HG02759 (cell line): Measurements from ENCODE around the gene MMP13.
"Not testable (repeated sequence)": the region's sequence is repeated elsewhere in the genome, so short reads cannot be mapped to it uniquely, and the experiment has no call there.

Source experiments
- ATAC-seq: cut with Tn5 transposase; IDR thresholded peaks from one replicate; pipeline ENCODE4 v1.9.1; 2021; ENCODE audit warnings: mild to moderate bottlenecking, moderate library complexity; ENCODE audit not compliant: unreplicated experiment

Gene MMP13

DNA sequence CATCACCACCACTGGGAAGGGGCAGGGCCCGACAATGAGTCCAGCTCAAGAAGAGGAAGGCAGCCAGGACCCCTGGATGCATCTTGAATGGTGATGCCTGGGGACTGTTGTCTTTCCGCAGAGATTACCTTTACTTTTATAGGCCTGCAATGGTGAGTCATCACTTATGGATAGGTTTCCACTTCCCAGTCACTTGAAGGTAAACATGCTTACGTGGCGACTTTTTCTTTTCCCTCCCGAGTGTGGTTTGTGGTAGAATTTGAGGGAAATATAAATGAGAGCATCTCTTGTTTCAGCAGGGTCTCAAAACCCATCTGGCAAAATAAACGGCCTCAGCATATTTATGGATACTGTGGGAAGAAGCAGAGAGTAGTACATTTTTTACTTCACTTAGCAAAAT lies at the start of gene MMP13:
TSS of gene MMP13 (minus strand) at position 109 of the 400 bp plus-strand sequence. CDS start at position 82, 27 bp downstream.
- no peak for ATAC-seq

DNA sequence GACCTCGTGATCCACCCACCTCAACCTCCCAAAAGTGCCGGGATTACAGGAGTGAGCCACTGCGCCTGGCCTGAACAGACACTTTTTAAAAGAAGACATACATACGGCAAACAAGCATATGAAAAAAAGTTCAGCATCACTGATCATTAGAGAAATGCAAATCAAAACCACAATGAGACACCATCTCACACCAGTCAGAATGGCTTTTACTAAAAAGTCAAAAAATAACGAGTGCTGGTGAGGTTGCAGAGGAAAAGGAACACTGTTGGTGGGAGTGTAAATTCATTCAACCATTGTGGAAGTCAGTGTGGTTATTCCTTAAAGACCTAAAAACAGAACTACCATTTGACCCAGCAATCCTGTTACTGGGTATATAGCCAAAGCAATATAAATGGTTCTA lies 48.7 kb upstream of the MMP13 start:
- not testable (repeated sequence) for ATAC-seq

DNA sequence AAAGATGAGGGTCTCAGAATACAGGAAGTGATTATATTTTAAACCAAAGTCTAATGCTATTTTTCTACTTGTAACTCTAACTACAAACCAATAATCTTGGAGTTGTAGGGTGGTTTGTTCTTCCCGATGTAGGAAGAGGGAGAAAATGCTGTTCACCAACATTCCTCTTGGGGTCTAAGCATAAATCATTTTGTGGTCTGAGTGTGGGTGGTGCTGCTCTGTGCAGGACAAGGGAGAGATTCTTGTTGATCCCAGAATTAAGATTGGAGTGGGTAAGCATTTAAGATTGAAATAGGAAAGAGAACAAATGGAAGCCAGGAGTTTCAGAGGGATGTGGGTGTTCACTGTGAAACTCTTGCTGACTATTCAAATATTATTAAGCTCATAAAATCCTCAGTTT lies 38.6 kb upstream of the MMP13 start:
- no peak for ATAC-seq

DNA sequence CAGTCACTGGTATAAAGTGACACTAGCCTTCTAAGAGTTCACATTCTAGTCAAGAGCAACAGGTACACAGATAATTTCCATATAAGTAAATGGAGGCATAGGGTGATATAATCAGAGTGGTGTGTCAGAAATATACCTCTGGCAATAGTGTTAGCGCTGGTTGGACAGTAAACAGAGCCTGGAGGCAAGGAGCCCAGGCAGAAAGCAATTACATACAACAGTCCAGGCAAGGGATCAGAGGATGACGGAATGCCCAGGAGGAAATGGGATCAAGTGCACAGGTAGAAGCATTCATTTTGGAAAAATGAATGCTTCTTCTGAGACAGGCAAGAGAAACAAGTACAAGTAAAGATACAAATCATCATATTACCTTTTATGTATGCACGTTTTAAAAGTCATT lies 36.2 kb upstream of the MMP13 start:
- ATAC-seq: no peak

DNA sequence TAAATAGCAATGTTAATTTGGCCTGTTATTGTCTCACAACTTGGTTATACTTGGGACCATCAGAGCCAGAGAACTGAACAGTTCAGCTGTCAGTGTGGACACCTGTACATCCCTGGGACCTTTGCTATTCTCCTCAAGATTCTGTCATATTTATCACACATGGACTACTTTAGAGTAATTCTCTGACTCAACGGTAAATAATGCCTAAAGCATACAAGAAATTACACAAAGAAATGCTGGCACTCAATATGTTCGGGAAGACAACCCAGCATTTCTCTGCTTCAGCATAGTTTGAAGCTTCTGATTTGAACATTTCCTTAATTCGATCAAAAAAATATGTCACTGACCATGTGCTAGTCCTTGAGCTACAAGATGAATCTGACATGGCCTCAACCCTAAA lies 34.6 kb upstream of the MMP13 start:
- no peak for ATAC-seq

DNA sequence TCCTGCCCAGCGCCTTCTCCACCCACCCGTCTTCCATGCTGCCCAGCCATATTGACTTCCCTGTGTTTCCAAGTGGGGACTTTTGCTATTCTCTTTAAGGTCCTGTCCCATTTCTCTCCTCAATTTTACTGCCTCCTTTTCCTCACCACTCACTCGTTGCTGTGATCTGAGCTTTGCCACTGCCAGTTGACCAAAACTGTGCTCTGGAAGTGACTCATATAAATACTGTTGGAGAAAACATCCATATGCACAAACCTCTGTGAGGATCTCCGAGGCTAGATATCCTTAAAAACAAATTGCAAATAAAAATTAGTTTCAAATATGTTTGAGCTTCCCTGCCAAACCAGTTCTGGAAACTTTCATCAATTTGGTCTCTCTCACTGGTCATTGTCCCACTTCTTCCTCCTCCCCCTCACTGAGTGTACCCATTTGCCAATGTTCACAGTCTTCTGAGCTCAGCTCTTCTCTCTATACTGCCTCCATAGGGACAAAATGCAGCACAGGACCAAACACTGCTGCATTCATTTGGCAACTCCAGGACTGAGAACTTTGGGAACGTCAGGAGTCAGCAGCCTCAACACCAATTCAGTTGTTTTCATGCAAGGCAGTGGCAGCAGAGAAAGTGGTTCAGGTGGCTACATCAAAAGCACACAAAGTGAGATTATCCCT lies 34.0 kb upstream of the MMP13 start:
- no peak for ATAC-seq

DNA sequence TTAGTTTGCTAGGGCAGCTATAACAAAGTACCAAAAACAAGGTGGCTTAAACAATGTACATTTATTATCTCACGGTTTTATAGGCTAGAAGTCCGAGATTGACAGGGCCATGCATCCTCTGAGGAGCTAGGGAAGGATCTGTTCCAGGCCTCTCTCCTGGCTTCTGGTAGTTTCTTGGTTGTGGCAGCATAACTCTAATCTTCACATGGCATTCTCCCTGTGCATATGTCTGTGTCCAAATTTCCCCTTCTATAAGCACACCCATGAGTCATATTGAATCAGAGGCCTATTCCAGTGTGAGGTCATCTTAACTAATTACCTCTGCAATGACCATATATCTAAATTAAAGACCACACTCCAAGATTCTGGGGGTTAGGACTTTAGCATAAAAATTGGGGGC lies 31.3 kb upstream of the MMP13 start:
- ATAC-seq: no peak

DNA sequence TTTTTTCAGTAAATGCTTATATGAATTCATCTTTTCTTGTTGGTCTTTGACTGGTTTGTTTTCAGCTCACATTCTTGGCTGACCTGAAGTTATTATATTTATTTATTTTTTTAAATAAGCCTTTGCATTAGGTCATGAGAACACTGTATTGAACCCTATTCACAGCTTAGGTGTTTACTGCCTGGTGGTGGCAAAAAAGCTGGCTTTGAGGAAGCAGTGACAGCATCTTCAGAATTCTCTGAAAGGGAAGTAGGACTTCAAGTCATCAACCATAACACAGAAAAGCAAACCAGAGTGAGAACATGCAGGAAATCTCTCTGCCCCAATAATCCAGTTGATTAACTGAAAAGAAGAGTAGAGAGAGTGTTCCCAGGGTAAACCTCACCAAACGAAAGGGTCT lies 30.3 kb upstream of the MMP13 start:
- no peak for ATAC-seq

DNA sequence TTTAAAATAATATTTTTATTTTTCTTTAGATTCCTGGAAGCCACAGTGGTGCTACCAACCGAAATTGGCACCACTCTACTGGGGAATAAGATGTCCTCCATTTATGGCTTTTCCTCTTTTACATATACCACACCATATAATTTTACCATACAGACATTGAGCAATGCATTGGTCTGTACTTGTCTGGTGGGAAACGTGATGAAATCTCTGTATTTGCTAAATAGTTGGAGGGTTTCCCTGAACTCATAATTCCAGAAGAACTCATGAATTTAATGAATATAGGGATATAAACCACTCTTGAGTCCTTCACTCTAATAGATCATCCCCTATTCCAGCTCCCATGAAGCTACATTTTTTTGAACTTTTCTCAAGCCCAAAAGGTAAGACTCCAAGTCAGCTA lies 28.0 kb upstream of the MMP13 start:
- ATAC-seq: no peak

DNA sequence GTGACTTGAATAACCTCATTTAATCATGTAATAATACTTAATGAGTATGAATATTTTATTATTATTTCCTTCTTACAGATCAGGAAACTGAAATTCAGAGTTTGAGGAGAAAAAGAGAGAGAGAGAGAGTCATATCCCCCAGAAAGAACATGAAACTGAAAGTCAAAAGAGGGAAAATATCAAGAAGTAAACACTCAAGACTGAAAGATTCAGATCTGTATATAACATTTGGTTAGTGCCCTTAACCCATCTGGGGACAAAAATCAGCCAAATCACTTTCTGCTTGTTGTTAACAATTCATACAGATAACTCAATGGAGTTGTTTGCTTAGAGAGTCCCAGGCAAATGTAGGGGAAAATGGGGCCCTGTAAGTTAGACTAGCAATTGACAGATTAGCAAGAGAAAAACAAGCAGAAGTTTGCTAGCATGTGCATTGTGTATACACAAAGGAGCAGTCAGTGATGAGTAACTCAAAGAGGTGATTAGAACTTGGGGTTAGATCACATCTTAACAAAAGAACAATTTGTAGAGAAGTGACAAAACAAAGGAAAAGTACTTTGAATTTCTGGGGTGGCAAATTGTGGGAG lies 25.9 kb upstream of the MMP13 start:
- ATAC-seq: peak; percentile 65

DNA sequence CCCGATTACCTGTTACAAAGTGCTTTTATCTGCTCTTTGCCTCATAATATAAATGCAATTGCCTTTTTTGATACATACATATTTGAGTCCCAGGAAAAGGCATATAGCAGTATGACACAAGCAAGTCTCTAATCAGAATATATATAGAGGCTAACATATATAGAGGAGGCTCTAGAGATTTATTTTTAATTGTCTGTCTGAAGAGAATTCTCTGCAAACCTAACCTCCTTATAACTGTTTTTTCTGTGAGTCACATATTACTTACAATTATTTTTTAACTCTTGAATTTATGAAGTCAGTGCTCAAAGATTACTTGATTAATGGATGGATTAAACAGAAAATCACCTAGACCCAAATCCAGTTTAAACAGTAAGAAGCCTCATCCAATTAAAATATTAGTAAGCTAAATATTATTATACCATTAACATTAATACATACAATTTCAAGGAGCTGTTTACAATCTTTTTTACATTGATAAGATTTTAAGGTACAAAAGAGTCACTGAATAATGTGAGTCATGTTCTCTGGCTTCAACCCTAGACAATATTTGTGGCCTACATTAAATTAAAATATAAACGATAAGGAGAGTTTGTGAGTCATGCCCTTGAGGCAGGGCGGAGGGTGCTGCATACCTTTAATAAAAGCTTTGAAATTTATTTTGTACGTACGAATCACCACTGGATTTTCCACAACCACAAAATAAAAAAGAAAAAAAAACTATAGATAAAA lies 19.2 kb upstream of the MMP13 start:
- ATAC-seq: no peak

DNA sequence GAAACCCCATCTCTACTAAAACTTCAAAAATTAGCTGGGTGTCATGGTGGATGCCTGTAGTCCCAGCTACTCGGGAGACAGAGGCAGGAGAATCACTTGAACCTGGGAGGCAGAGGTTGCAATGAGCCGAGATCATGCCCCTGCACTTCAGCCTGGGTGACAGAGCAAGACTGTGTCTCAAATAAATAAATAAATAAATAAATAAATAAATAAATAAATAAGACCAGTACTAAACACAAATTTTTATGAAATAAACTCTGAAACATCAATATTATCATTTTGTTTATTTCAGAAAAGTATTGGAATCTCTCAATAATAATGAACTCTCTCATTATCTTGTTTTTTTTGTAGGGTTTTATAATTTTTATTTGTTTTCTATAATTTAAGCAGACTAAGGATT lies 18.2 kb upstream of the MMP13 start:
- ATAC-seq: not testable (repeated sequence)

DNA sequence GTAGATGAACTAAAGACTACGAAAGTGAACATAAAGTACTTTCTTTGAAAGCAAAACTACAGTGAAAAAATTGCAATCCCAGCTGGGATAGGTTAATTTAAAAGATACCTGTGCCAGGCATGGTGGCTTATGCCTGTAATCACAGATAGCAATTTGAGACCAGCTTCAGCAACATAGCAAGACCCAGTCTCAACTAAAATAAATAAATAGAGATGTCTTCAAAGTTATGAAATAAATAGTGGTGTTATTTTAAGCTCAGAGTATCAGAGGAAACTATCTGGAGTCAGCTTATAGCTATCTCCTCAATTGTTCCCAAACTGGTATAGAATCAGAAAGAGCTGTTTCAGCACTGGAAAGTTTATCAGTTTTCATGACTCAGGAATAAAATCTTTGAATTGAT lies 17.3 kb upstream of the MMP13 start:
- ATAC-seq: no peak

DNA sequence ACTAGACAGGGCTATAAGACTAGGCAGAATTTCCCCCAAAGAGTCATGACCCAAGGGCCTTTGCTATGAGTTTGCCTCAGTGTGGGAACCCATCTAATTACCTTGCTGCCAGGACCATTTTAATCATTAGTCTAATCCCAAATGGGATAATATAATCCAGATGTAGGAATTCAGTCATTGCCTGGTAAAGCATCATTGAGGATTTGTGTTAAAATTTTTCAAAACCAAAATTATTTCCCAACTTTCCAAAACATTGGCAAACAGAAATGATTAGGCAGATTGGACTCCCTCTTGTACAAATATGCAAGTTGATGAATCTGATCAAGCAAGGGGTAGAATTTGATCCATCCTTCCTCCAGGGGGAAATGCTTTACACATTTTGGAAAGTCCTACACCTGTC lies 16.2 kb upstream of the MMP13 start:
- ATAC-seq: no peak

DNA sequence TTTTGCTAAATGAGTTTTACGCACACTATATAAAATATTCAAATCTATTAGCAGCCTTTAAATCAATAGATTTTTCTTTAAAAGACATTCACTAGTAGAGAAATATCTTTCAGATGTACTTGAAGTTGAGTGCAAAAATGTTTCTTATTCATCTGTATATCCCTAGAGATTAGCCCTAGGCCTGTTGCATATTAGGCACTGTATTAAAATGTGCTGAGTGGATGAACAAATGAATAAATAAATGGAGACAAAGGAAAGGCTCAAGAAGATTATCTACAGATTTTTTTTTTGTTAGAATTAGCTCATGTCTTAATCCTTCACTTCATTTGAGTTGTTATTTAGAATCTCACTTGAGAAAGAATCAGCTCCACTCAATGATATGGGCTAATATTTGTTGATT lies 12.0 kb upstream of the MMP13 start:
- ATAC-seq: no peak

DNA sequence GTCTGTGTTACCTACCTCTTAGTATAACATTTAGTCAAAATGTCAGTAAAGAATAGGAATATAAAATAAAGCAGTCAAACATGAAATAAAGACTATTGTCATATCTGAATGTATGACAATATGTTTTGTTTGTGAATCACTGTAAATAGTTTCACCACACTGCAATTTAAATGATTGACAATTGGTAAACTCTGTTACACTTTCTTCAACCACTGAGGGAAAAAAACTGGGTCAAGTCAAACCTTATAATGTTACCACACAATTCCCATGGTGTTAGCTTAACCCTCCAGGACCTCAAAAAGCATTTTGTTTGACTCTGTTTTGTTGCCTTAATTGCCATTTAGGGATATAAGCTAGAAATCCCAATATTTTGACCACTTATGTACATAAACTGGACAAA lies 10.5 kb upstream of the MMP13 start:
- ATAC-seq: no peak

DNA sequence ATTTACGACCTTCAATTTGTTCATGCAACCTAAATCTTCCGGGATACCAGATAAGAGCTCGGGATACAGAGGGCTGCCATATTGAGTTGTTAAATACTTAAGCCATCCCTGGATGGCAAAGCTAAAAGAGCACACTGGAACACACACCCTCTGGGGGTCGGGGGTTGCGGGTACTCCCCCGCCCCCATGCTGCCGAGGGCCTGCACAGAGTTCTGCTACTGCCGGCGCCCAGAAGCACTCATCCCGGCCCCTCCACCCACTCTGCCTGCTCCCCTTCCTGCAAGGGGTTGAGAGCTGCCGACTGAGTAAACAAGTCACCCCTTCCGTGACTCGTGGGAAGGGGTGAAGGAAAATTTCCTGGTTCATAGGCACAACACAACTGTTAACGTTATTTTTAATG lies 9.3 kb upstream of the MMP13 start:
- no peak for ATAC-seq

DNA sequence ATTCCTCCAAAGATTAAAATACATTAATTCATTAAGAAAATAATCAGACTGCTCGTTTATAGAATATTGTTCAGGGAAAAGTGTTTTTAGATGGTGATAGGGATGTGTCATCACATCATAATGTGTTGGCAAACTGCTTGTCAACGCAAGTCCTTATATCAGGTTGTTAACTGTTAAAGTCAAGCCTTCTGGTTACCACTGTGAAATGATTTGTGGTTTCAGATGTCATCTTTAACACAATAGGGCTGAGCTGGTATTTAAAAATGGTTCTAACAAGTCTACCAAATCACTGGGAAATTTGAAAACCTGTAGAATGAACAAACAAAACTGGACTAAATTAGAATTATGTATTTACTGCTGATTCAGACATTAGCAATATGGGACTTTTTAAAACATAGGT lies 2.4 kb upstream of the MMP13 start:
- ATAC-seq: no peak

DNA sequence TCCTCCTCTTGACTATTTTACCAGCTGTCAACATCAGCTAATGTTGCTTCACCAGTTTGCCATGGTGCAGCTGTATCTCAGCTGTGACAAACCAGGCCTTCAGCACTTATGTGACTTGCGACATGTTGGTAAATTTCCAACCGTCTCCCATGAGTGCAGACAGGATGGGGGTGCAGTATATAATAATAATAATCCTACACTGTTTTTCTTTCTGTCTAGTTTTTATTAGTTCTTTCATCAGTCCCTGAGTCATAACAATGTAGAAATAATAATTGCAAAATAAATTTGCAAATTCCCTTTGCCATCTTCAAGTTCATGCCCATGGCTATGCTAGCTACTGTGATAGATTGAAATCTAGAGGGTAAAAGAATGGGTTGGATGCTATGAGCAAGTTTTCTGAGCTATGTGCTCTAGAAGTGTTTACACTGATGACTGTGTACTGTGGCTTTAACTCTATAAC lies 4.9 kb downstream of the MMP13 start:
- ATAC-seq: no peak

DNA sequence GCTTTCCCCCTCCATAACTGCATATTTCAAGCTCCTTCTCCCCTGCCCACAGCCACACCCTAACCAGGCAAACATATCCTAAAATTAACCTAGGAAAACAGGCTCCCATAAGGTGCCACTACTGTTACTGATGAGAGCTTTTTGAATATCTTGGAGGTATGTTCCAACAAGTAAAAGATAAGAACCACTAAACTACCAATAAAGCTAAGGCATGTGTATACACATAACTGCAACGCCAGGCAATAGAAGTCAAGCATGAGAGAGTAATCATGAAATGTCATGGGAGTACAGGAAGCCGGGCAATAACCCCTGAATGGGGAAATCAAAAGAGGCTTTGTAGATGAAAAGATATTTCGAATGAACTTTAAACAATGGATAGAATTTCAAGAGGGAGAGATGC lies 9.3 kb downstream of the MMP13 start:
- ATAC-seq: no peak

DNA sequence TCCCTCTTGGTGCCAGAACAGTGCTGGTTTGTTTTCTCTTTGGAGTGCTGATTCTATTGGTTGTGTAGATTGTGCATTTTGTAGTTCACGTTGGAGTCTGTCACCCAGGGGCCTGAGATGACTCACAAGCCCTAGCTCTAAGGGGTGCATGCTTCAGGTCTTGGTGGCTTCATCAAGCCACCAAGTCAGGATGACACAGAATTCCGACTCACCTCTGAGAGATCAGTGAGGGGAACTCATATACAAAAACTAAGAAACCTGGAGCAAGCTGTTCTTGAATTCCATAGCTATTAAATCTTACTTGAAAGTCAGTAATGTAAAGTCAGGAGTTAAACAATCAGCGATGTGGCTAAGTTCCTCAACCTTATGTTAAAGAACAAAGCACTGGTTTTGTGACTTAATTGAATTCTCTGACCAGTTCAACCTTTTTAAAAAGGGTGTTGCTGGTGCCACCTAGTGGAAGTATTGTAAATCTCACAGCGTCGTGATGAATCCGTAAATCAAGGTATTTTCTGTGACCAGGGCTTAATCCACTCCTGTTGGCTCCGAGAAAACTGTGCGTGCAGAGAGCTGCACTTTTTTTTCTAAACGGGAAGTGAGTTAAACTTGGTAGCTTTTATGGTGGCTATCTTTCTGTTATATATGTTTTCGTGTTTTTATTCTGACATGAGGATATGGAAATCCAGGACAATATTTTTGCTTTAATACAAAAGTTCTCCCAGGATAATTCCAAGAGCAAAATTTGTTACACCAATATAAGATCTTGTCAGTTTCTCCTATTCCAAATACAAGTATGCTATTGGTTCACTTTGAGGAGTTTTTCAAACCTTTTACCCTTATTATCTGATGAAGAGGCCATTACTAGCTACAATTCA lies 14.6 kb downstream of the MMP13 start:
- peak; percentile 74 for ATAC-seq
